Measurements from ENCODE around the gene SVIL.
A peak's percentile ranks its signal among the peaks of the same experiment; 100 is the strongest.
"Not testable (repeated sequence)": the region's sequence is repeated elsewhere in the genome, so short reads cannot be mapped to it uniquely, and the experiment has no call there.

SVIL gene

DNA sequence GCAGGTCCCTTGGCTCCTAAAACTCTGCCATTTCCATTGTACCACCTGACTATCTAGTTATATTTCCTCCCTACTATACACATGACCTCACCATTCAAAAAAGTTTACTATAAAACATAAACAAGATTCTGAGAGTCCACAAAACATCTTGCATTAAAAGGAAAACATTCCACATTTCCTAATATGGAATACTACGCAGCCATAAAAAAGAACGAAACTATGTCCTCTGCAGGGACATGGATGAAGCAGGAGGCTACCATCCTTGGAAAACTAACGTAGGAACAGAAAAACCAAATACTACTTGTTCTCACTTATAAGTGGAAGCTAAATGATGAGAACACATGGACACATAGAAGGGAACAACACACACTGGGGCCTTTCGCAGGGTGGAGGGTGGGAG lies 48.3 kb downstream of the SVIL start:
- no peak for DNase-seq (ENCODE audit: extremely low spot score, insufficient read length, low read depth)
- FAIRE-seq, result no peak

GRCh38 chr10:29585488-29585976 lies 49.2 kb downstream of the SVIL start:
- DNase-seq (ENCODE audit: extremely low spot score, insufficient read length, low read depth) (no peak), FAIRE-seq (no peak)

GRCh38 chr10:29584436-29584835 lies 50.3 kb downstream of the SVIL start:
- DNase-seq (ENCODE audit: extremely low spot score, insufficient read length, low read depth), result no peak
- no peak for FAIRE-seq

GRCh38 chr10:29583674-29584073 lies 51.1 kb downstream of the SVIL start:
- FAIRE-seq, result no peak
- no peak for DNase-seq (ENCODE audit: extremely low spot score, insufficient read length, low read depth)

- not testable (repeated sequence) for DNase-seq (ENCODE audit: extremely low spot score, insufficient read length, low read depth); FAIRE-seq
These were observed 52.0 kb downstream of the SVIL start for GRCh38 chr10:29582769-29583168.

DNA sequence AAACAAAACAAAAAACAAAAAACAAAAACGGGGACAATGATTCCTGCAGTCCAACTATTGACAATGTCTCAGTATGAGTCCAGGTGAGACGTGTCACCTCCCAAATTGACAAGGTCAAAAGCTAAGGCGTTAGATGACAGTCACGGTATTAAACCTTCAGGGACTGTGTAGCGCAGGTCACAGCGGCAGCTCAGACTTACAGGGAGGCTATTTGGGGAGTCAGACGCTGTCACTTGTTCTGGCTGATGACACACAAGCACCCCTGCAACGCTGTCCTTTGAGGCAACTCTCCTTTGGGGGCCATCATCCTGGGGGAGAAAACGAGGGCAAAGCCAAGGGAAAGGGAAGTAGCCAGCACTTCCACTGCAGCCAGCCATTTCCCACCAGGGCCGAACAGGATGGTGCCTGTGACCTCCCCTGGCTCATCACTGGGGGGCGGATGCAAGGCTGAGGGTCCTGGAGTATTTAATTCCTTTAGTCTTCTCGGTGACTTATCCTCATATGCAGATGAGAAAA lies 55.3 kb downstream of the SVIL start:
- no peak for FAIRE-seq

GRCh38 chr10:29578457-29578856 lies 56.3 kb downstream of the SVIL start:
- FAIRE-seq (no peak), DNase-seq (ENCODE audit: extremely low spot score, insufficient read length, low read depth) (no peak)

More for the DNA sequence above, 55.3 kb downstream of the SVIL start:
- DNase-seq (ENCODE audit: extremely low spot score, insufficient read length, low read depth), result no peak

DNA sequence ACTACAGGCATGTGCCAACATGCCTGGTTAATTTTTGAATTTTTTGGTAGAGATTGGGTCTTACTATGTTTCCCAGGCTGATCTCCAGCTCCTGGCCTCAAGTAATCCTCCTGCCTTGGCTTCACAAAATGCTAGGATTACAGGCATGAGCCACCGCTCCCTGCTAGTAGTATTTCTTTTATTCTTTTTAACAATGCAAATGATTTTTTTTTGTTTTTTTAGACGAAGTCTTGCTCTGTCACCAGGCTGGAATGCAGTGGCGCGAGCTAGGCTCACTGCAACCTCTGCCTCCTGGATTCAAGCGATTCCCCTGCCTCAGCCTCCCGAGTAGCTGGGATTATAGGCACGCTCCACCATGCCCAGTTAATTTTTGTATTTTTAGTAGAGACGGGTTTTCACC lies 58.1 kb downstream of the SVIL start:
- no peak for FAIRE-seq
- DNase-seq (ENCODE audit: extremely low spot score, insufficient read length, low read depth), result no peak

DNA sequence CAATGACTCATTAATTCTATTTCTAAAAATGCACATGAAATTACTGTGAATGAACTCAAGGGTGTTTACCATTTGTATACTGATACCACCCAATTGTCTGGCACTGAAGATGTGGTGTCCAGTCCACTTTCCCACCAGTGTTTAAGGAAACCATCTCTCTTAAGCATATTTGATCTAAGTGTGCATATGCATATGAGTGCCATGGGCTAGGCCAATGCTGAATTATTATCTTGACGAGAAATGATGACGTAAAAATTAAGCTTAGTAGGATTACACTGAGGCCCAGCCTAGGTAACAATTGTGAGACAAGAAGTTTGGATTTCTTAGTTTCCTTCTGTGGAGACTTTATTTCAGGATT lies 59.7 kb downstream of the SVIL start:
- no peak for FAIRE-seq
- DNase-seq (ENCODE audit: extremely low spot score, insufficient read length, low read depth), result no peak

GRCh38 chr10:29574212-29575097 lies 60.3 kb downstream of the SVIL start:
- DNase-seq (ENCODE audit: extremely low spot score, insufficient read length, low read depth), result not testable (repeated sequence)
- FAIRE-seq, result peak; percentile 5

DNA sequence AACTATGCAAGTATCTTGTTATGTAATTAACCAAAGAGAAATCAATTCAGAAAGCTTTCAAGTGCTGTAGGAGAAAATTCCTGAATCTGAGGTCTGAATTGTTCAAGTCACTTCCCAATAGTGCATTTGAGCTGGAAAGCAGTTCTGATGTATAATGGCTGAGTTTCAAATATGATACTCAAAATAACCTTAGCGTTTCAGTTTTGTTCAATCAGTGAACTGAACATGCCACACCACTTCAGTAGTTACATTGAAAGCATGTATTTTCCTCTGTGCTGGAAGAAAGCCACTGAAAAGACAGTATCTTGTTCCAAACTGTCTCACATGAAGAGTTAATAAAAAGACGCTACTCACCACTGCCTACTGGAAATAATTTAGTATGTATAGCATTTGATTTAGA lies 64.5 kb downstream of the SVIL start:
- peak; percentile 52 for FAIRE-seq
- DNase-seq (ENCODE audit: extremely low spot score, insufficient read length, low read depth), result not testable (repeated sequence)

DNA sequence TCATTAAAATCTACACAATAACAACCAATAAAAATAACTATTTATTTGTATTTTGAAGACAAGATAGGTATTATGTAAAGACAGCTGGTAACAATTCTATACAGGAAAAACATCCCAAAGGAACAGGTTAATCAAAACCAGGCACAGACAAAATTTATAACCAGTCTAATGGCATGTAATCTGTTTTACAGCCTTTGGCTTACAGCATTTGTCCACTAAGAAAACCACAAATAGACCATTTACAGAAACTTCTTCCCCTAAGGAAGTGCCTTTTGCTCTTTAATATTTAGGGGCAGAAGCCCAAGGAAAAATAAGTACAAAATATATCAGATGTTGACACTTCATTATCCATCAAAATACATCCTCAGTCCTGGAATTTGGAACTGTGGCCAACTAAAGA lies 65.0 kb downstream of the SVIL start:
- DNase-seq (ENCODE audit: extremely low spot score, insufficient read length, low read depth), result no peak
- FAIRE-seq, result no peak

- DNase-seq (ENCODE audit: extremely low spot score, insufficient read length, low read depth) (no peak), FAIRE-seq (no peak)
These were observed 67.8 kb downstream of the SVIL start for GRCh38 chr10:29567003-29567402.

DNA sequence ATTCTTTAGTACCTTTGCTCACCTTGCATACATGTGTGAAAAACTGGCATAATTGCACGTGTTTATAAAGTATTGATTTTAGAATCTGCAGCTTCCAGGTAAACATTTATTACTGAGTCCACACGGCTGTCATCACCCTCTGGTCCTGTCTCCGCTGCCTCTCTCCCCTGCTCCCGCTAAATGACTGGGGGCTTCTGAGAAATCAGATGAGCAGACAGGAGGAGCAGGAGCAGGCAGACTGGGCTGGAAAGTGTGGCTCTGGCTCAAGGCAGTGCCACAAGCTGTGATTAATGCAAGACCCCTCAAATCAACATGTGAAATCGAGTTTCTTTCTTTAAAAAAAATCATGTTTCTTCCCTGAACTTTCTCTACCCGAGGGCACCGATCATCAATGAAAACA lies 68.6 kb downstream of the SVIL start:
- FAIRE-seq; DNase-seq (ENCODE audit: extremely low spot score, insufficient read length, low read depth): not testable (repeated sequence)

GRCh38 chr10:29563420-29564035 lies 71.2 kb downstream of the SVIL start:
- DNase-seq (ENCODE audit: extremely low spot score, insufficient read length, low read depth) (no peak), FAIRE-seq (no peak)

GRCh38 chr10:29563006-29563405 lies 71.8 kb downstream of the SVIL start:
- FAIRE-seq, result peak; percentile 83
- not testable (repeated sequence) for DNase-seq (ENCODE audit: extremely low spot score, insufficient read length, low read depth)

GRCh38 chr10:29559996-29560395 lies 74.8 kb downstream of the SVIL start:
- FAIRE-seq (no peak), DNase-seq (ENCODE audit: extremely low spot score, insufficient read length, low read depth) (no peak)

GRCh38 chr10:29557665-29558064 lies 77.1 kb downstream of the SVIL start:
- FAIRE-seq, result no peak
- DNase-seq (ENCODE audit: extremely low spot score, insufficient read length, low read depth), result no peak

GRCh38 chr10:29555746-29556481 lies 78.9 kb downstream of the SVIL start:
- FAIRE-seq, result no peak
- no peak for DNase-seq (ENCODE audit: extremely low spot score, insufficient read length, low read depth)

- DNase-seq (ENCODE audit: extremely low spot score, insufficient read length, low read depth) (no peak), FAIRE-seq (no peak)
These were observed 79.6 kb downstream of the SVIL start for GRCh38 chr10:29555091-29555745.
